GM18519 (cell line): Measurements from ENCODE around the gene DRC7.
"Not testable (repeated sequence)": the region's sequence is repeated elsewhere in the genome, so short reads cannot be mapped to it uniquely, and the experiment has no call there.

Experiments used
- ATAC-seq: cut with Tn5 transposase; IDR thresholded peaks from one replicate; pipeline ENCODE4 v1.9.1; 2021; ENCODE audit warnings: mild to moderate bottlenecking, moderate library complexity; ENCODE audit not compliant: unreplicated experiment, low FRiP score

DRC7 gene

GRCh38 chr16:57708168-57708567 lies 13.6 kb downstream of the DRC7 start:
- ATAC-seq, result no peak

- ATAC-seq, result no peak
Observed at GRCh38 chr16:57709663-57710062, 15.1 kb downstream of the DRC7 start.

- ATAC-seq, result no peak
Observed at GRCh38 chr16:57711346-57711745, 16.7 kb downstream of the DRC7 start.

GRCh38 chr16:57711993-57712392 lies 17.4 kb downstream of the DRC7 start:
- no peak for ATAC-seq

- ATAC-seq, result not testable (repeated sequence)
Observed at GRCh38 chr16:57712569-57712968, 18.0 kb downstream of the DRC7 start.

GRCh38 chr16:57713596-57713995 lies 19.0 kb downstream of the DRC7 start:
- no peak for ATAC-seq

GRCh38 chr16:57714047-57714446 lies 19.4 kb downstream of the DRC7 start:
- no peak for ATAC-seq

GRCh38 chr16:57720142-57720575 lies 25.6 kb downstream of the DRC7 start:
- no peak for ATAC-seq

- no peak for ATAC-seq
Observed at GRCh38 chr16:57721356-57722209, 27.0 kb downstream of the DRC7 start.

GRCh38 chr16:57722210-57722499 lies 27.5 kb downstream of the DRC7 start:
- no peak for ATAC-seq

GRCh38 chr16:57722651-57723050 lies 28.0 kb downstream of the DRC7 start:
- no peak for ATAC-seq

GRCh38 chr16:57723170-57723569 lies 28.6 kb downstream of the DRC7 start:
- ATAC-seq, result no peak

- ATAC-seq, result no peak
Observed at GRCh38 chr16:57724531-57724930, 29.9 kb downstream of the DRC7 start.

- ATAC-seq, result no peak
Observed at GRCh38 chr16:57725151-57725550, 30.5 kb downstream of the DRC7 start.

GRCh38 chr16:57725554-57725953 lies 30.9 kb downstream of the DRC7 start:
- ATAC-seq, result no peak

- no peak for ATAC-seq
Observed at GRCh38 chr16:57725976-57726375, 31.4 kb downstream of the DRC7 start.

- no peak for ATAC-seq
Observed at GRCh38 chr16:57726433-57726947, 31.9 kb downstream of the DRC7 start.

GRCh38 chr16:57727610-57728009 lies 33.0 kb downstream of the DRC7 start:
- no peak for ATAC-seq

- no peak for ATAC-seq
Observed at GRCh38 chr16:57728336-57729181, 34.0 kb downstream of the DRC7 start.

- ATAC-seq, result no peak
Observed at GRCh38 chr16:57729182-57729484, 34.5 kb downstream of the DRC7 start.

- ATAC-seq, result not testable (repeated sequence)
Observed at GRCh38 chr16:57729852-57730251, 35.2 kb downstream of the DRC7 start.
